GM19025 (cell line): ENCODE results near the gene EXOC1.
"Not testable (repeated sequence)": the region's sequence is repeated elsewhere in the genome, so short reads cannot be mapped to it uniquely, and the experiment has no call there.

Source experiments
- ATAC-seq: cut with Tn5 transposase; IDR thresholded peaks from one replicate; pipeline ENCODE4 v1.9.1; 2021; ENCODE audit warnings: mild to moderate bottlenecking, low read depth, moderate library complexity; ENCODE audit not compliant: unreplicated experiment

EXOC1 gene

DNA sequence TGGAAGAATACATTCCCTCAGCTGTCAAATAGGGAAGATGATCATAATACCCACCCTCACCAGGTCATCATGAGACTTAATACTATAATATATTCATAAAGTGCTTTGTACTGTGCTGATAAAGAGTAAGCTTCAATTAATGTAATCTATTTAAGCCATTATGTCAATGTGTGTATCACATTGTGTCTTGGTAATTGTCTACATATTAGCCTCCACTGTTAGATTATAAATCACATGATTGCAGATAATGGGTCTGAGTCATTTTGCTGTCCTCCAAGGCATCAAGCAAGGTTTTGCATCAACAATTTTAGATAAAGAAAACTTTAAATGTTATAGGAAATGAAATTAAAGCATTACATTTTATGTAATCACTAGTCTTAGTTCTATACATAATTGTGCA, 50.1 kb downstream of the EXOC1 start:
- no peak for ATAC-seq

DNA sequence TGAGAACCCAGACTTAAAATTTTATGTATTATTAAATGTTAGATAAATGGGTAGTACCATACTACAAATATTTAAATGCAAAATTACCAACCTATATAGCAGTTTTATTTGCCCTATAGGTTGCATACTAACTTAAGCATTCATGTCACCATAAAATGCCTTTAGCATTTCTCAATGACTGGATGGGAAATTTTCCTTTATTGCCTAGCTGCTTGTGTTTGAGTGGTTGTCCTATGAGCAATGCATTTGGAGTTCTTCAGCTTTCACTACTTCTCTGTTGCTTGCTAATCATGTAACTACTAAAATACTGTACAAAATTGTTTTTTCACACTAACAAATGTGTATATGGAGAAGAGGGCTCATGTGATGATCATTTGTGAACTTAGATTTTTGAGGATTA, 51.1 kb downstream of the EXOC1 start:
- ATAC-seq, result no peak

DNA sequence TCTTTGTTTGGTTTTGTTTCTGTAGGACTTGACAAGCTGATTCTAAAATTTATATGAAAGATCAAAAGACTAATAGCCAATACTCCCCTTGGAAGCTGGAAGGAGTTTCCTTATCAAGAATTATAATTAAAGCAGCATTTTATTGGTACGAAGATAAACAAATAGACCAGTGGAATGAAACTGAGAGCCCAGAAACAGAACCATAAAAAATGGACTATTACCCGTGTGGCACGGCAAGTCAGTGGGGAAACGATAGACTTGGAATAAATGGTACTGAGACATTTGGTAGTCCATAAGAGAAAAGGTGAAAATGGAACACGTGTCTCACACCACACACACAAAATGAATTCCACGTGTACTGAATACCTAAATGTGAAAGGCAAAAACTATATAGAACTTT, 52.9 kb downstream of the EXOC1 start:
- no peak for ATAC-seq

DNA sequence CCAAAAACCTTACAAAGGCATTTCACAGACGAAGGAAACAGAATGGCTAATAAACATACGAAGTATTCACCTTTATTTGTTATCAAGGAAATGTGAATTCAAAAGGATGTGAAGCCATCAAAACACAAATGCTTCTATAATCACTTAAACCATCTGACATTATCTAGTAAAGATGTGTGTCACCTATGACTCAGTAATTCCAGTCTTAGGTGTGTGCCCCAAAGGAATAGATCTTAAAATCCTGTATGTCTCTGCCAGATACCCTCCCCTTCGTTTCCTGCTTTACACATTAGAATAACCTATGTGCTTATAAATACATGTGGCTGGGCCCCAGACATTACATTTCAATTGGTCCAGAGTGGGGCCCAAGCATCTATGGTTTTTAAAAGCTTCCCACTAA, 53.5 kb downstream of the EXOC1 start:
- ATAC-seq, result no peak

DNA sequence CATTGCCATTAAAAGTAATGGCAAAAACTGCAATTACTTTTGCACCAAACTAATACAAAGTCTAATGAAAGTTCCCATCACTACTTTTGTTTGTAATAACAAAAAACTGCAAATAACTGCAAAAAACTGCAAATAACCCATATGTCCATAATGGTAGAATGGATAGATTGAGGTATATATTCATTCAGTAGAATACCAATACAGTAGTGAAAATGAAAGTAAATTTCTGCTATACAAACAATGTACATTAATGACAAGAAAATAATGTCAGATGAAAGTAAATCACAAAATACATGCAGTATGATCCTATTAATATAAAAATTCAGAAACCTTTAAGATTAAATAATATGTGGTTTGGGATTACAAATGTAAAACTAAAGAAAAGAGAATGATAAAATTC, 54.0 kb downstream of the EXOC1 start:
- no peak for ATAC-seq

DNA sequence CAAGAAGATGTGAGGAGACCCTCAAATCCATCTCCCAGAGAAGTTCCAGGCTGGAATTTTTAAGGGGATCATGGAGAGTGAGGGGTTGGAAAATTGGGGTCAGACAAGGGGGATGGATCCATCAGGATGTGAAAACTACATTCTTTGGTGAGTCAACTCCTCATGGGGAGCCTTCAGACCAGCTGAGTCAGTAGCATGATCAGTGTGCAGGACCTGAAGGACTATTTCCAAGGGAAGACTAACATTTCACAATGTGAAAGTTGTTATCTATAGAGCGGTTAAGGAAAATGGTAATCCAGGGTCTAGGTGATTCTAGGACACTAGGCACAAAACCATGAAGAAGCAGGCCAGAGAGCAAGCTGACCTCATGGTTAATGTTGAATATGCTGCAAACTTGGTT, 56.7 kb downstream of the EXOC1 start:
- no peak for ATAC-seq

DNA sequence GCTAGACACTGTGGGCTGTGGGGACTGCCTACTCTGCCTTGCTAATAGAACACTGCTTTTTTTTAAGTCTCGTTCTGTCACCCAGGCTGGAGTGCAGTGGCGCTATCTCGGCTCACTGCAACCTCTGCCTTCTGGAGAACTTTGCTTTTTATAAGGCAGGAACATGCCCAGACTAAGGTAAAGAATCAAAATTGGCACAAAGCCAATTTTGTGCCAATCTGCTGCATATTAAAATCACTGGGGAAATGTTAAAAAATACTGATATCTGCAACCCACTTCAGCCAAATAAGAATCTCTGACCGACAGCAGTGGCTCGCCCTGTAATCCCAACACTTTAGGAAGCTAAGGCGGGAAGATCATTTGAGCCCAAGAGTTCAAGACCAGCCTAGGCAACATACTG, 58.8 kb downstream of the EXOC1 start:
- ATAC-seq, result no peak

DNA sequence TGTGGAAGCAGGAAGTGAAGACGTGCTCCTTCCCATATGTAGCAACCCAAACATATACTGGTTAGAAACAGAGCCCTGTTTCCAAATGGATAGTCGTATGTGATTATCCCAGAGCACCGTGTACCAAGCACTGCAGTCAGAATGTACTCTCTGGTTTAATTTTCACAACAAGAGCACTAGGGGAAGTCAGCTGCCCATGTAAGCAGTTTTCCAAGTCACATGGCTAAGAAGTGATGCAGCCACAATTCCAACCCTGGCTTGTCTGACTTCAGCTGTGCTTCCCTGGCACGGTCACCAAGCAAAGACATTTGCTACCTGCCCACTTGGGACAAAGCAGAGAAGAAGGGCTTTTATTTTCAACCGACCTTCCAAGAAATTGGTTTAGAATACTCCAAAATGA, 67.1 kb downstream of the EXOC1 start:
- no peak for ATAC-seq

DNA sequence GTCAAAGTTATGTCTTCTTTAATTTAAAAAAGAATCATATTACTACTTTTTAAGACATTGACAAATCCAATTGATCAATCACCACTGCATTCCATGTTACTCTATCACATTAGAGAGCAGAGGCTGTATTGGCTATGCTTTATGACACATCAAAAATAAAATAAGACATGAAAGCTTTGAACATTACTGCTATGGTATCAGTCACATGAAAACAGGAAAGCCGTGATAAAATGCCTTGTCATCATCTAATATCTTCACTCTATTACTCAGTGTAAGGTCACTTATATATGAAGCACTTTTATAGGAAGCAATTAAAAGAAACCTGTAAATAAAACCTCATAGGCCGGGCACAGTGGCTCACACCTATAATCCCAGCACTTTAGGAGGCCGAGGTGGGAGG, 67.6 kb downstream of the EXOC1 start:
- ATAC-seq, result no peak

DNA sequence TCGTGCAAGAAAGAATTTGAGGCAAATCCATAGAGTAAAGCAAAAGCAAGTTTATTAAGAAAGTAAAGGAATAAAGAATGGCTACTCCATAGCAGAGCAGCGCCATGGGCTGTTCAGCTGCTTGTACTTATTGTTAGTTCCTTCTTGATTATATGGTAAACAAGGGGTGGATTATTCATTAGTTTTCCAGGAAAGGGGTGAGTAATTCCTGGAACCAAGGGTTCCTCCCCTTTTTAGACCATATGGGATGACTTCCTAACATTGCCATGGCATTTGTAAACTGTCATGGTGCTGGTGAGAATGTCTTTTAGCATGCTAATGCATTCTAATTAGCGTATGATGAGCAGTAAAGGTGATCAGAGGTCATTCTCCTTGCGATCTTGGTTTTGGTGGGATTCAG, 71.8 kb downstream of the EXOC1 start:
- ATAC-seq, result no peak

DNA sequence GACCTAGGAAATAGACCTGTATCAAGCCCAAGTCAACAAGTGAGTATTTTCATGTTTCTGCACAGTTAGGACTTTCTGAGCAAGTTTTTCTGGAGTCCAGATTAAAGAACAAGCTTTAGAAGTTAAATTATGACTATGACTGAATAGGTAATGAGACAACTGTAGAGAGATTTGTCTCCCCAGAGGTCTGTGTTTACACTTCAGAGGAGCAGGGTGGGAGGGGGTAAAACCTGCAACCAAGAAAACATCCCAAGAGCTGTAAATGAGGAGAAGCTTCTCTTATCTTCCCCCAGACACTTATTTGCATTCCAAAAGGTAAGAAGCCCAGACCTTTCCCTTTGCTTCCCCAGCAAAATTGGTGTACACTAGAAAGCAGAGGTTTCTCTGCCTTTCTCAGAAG, 73.2 kb downstream of the EXOC1 start:
- ATAC-seq, result no peak

DNA sequence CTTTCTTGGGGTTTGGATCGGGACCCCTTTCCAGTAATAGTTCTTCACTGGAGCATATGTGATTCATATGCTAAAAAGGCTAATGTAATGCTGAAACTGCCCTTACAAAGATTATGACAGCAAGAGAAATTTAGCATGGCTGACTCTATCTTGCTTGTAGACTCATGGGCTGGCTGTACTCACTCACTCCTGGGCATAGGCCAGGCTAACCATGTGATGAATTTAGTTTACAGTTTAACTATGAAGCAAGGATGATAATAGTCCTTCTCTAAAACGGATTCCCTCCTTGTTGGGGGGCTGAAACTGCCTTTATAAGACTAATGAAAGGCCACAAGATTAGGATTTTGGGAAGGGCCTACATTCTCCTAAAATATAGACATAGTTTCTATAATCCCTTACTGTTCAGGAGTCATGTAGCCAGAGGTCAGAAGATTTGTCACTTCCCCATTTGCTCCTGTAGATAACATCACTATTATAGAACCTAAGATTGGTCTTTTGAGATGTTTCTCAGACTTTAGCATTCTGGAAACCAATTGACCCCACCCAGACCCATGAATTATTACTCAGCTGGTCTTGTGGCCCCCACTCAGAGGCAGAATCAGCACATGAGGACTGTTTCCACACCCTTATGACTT, 74.5 kb downstream of the EXOC1 start:
- no peak for ATAC-seq

DNA sequence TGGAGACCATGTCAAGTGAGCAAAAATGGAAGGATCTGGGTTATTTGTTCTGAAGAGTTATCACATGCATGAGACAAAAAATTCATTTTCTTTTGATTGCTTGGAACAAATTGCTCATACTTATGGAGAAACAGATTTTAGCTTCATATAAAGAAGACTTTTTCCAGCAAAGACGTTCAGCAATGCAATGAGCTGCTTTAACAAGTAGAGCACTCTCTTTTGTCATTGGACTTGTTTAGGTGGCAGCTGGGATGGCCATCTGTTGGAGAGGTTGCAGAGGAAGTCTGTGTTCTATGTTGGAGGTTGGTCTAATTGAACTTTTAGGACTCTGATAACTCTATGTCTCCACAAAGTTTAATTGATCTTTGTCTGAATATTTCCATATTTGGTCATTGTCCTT, 75.4 kb downstream of the EXOC1 start:
- ATAC-seq, result no peak

DNA sequence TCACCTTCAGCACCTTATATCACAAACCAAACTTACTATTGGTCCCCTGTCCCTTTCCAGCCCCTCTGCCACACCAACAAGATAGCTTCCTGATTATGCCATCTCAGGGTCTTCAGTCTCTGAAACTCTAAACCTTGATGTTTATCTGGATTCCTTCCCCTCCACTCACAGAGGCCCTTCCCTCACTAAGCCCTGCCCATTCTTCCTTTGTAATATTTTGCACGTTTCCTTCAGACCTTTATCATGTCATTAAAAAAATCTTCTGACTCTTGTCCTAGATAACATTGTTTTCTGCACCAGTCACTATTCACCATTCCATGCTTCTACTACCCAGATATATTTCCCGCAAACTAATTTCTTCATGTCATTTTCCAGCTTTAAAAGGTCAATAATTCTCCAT, 77.6 kb downstream of the EXOC1 start:
- no peak for ATAC-seq

DNA sequence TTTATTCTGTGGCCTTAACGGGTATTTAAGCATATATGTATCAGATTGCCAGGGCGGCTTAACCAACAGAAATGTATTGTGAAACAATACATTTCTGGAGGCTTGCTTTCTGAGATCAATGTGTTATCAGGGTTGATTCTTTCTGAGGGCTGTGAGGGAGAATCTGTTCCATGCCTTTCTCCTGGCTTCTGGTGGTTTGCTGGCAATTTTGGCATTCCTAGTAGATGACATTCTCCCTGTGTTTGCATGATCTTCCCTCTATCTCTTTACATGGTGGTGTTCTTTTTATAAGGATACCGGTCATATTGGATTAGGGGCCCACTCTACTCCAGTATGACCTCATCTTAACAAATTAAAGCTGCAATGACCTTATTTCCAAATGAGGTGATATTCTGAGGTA, 78.4 kb downstream of the EXOC1 start:
- ATAC-seq, result no peak

DNA sequence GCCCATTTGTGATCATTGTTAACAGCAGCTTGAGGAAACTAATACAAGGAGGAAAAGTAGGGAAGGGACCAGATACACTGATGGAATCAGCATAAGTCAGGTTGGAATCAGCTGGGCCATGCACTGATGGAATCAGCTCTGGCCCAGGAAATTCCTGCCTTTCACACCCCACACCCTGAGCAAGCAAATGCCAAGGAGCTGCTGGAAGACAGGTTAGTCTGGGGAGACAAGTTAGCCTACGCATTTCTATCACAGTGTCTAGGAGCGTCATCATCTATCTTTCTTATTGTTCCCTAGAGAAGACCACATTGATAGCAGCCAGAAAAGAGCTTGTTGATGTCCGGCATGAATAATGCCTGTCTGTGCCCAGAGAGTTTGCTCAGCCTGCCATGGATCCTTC, 79.1 kb downstream of the EXOC1 start:
- ATAC-seq, result no peak

DNA sequence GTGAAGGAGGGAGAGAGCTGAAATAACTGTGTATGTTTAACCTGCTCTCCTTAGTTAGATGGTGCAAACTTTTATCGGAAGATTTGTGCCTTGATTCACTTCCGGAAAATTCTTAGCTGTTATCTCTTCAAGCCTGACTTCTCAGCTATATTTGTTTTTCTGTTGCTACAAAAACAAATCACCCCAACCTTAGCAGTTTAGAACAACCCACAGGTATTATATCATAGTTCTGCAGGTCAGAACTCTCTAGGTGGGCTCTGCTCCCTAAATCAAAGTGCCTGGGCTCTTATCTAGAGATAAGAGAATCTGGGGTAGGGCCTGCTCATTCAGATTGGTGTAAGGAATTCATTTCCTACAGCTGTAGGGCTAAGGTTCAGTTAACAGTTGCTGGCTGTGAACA, 80.2 kb downstream of the EXOC1 start:
- ATAC-seq, result no peak

DNA sequence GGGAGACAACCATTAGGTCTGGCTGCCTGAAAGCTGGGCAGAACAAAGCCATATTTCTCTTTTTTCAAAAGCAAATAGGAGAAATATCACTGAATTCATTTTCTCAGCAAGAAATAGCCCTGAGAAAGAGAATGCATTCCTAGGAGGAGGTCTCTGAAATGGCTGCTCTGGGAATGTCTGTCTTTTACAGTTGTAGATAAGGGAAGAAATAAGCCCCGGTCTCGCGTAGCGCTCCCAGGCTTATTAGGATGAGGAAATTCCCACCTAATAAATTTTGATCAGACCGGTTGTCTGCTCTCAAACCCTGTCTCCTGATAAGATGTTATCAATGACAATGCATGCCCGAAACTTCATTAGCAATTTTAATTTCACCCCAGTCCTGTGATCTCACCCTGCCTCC, 82.5 kb downstream of the EXOC1 start:
- not testable (repeated sequence) for ATAC-seq

DNA sequence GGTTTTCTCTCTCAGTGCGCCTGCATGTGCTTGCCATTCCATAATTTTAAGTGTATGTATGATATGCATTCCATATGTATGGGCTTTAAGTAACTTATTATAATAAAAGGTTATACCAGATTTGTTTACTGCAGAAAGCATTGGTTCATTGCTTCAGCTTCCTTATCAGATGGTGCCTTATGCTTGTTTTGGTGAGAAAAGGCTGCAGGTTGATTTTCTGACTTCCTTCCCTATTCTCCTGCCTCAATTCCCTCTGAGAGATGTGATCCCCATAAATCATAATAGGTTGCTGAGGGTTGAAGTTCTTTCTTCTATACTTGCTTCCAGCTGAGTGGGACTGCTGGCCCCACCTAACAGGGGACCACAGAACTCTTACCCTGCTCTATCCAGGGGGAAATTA, 85.0 kb downstream of the EXOC1 start:
- no peak for ATAC-seq

DNA sequence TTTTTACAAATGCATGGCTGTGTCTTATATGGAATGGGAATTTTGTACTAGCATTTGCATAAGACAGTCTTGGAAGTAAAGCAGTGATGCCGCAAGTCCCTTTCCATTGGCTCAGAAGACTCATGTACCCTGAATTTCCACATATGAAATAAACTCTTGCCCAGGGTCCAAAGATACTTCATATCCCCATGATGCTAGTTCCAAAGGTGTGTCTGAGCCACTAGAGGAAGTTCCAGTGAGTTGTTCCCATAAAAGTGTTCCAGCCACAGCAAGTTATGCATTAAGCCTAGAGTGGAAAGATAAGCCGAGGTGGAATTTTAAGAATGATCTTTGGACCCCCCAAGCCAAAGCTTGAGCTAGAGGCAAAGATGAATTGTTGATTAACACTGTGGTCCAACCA, 86.0 kb downstream of the EXOC1 start:
- ATAC-seq, result no peak

DNA sequence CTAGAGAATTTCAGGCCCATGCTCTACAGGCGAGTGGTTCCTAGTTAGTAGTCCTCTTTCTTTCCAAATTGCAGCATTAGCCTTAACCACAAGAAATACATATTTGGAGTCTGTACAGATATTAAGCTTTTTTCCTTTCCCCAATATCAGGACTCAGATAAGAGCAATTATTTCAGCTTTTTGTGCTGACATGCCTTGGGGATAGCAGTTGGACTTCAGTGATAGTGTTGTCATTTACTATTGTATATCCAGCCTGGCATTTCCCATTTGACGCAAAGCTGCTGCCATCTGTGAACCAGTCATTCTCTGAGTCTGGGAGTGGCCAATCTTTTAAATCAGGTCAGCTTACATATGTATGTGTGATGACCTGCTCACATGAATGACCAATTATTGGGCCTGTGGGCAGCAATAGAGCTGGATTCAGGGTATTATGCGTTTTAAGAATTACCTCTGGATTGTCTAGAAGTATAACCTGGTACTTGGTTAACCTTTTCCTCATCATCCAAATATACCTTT, 88.5 kb downstream of the EXOC1 start:
- ATAC-seq, result no peak

DNA sequence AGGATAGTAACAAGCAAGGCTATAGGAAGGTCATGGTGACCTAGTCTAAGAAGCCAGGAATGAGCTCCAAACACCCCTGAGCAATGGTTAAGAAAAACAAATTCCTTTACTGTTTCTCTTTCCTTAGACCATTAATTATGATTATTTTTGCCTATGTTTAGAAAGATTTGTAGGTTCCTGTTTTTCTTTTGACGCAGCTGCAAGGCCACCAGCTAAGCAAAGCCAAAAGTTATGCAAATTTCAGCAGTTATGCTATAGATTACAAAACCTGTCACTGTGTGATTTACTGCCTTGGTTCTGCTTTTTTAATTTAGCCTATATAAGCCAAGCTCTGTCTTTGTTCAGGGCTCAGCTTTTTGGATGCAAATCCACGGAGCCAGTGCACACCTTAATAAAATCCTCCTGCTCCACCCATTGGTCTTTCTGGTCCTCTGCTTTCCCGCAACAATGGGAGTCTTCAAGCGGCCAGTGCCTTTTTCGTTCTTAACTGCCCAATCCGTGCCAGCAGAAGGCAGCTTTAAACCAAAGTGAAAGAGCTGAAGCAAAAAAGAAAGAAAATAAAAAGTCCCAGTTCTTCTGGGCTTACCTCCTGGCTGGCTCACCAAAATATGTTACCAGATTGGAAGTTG, 93.9 kb downstream of the EXOC1 start:
- ATAC-seq, result peak; percentile 16
